GM19438 (cell line): Measurements from ENCODE around the gene PLAC9.

Experiments
- ATAC-seq: cut with Tn5 transposase; IDR thresholded peaks from one replicate; pipeline ENCODE4 v1.9.1; 2021; ENCODE audit warnings: low read depth; ENCODE audit not compliant: unreplicated experiment

Gene PLAC9

DNA sequence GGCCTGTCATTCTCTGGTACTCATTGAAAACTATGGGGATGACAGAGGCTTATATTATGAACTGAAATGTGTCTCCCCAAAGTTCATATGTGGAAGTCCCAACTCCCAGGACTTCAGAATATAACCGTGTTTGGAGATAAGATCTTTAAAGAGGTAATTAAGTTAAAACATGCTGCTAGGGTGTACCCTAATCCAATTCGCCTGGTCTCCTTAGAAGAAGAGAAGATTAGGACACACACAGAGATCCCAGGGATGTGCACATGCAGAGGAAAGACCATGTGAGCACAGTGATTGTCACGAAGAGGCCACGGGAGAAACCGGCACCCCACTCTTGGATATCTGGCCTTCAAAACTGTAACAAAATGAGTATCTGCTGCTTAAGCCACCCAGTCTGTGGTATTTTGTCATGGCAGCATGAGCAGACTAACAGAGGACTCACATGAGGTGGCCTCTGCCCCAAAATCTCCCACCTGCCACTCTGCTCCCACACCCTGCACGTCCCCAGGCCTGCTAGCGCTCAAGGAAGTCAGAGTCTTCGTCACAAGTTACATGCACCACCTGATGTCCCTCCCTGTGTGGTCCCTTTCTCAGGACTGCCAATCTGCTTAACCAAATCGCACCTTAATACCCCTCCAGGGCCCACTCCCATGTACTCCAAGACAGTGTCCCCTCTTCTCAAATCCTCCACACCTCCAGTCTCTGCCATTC lies 26.8 kb downstream of the PLAC9 start:
- ATAC-seq = no peak

DNA sequence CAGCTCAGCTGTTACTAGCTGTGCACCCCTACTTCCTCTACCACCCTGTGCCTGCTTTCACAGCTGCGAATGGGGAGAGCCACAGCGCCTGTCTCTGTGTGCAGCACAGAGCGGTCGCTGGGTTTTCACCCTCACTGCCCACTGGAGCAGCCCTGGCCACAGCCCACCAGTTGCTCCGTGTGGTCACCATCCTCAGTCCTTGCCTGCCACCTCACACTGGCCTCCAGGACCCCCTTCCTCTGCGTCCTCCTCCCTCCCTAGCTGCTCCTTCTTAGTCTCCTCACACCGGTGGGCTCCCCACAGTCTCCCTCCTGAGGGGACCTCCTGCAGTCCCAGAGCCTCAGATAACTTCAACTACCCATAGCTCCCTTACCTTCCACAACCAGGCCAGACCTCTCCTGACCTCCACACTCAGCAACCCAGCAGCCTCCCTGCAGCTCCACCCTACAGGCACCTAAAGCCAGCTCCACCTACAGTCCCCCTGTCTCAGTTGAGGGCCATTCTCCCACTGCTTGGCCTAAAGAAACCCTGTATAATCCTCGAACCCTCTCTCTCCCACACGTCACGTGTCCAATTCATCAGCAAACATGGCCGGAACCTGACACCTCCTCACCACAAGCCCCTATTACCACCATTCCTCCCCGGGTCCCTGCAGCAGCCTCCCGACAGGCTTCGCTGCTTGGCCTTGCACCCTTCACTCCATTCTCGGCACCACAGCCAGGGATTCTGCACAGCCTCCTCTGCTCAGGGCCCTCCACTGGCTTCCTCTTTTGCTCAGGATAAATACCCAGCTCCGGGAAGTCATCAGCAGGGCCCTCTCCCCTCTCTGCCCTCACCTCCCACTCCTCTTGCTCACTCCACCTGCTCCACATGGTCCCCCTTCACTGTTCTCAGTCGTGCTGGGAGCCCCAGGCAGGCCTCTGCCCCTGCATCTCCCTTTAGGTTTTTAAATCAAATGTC lies 28.1 kb downstream of the PLAC9 start:
- no peak for ATAC-seq

- ATAC-seq = no peak
Measured at GRCh38 chr10:80161321-80162083, 29.0 kb downstream of the PLAC9 start.

- ATAC-seq = no peak
Measured at GRCh38 chr10:80163741-80164341, 31.3 kb downstream of the PLAC9 start.

GRCh38 chr10:80164596-80164995 lies 32.1 kb downstream of the PLAC9 start:
- ATAC-seq = no peak

DNA sequence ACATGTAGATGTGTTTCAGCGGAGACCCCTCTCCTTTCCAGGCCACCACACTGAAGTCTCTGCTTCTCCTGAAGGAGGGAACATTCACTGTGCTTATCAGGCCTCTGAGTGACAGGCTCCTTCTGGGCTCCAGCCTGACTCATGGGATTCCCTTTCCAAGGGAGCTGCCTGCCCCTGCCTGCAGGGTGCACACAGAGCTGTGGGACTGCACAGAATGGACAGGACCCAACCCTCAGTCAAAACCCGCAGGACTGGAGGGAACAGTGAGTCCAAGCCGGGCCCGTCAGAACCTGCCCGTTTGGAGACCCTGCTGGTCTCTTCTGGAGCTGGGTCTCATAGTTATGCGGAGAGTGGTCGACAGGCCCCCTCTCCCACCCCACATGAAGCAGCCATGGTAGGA lies 32.6 kb downstream of the PLAC9 start:
- no peak for ATAC-seq

DNA sequence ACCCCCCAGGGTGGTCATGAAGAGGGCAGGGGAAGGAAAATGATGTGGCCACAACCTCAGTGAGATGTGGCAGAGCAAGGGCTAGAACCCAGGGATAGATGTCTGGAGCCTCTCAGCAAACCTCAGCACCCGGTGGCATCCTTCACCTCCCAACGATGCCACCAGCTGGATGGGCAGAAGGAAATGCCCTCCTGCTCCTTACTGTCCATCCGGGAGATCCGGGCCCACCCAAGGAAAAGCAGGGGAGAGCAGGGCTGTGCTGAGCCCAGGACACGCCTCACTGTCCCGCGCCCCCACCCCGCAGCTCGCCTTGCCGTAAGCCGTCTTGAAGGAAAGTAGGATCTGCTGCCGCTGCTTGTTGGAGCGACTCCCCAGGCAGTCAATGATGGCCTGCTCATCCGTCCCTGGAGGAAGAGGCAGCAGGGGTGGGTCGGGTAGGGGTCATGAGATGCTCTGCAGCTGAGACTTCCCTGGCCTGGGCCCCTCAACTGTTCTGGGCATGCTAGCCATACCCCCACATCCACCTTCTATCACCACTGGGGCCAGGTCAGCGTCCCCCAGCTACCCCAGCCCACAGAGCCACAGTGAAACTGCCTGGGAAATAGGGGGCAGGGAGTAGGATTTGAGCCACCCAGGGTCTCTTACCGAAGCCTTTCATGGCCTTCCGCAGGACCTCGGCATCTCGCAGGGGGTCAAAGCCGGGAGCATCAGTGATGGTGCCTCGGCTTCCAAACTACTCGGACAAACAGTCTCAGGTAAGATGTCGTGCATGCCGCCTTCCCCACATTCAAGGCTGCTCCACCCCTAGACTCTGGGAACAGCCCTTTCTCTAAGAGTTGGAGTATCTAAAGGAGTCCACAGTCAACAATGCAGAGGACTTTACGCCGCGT lies 34.3 kb downstream of the PLAC9 start:
- ATAC-seq = no peak

DNA sequence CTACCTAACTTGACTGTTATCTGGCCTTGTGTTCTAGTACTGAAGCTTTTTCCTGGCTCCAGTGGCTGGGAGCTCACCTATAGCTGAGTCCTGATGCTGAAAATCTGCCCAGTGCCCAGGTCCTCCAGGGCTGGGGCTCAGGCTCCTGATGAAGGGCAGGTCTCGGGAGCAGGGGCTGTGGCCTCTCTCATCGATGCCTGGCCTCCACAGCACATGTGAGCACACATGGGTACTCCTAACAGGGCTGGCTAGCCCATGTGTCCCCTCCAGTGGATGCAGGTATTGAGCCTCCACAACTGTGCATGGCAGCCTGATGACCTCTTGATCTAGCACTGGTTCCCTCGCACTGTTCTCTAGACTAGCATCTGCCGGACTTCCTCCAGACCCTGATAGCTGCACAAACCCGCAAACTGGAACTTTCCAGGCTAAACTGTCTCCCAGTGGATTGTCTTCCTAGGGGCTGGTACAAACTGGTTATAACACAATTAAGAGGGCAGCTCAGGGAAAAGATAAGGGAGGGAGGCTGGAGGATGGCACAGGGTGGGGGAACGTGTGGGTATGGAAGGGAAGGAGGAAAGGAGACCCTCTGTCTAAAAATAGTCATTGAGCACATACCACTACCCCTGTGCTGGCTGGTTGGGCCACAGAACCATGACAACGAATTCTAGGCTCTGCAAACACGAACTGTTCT lies 35.1 kb downstream of the PLAC9 start:
- ATAC-seq = no peak

- no peak for ATAC-seq
Measured at GRCh38 chr10:80168162-80168511, 35.6 kb downstream of the PLAC9 start.

DNA sequence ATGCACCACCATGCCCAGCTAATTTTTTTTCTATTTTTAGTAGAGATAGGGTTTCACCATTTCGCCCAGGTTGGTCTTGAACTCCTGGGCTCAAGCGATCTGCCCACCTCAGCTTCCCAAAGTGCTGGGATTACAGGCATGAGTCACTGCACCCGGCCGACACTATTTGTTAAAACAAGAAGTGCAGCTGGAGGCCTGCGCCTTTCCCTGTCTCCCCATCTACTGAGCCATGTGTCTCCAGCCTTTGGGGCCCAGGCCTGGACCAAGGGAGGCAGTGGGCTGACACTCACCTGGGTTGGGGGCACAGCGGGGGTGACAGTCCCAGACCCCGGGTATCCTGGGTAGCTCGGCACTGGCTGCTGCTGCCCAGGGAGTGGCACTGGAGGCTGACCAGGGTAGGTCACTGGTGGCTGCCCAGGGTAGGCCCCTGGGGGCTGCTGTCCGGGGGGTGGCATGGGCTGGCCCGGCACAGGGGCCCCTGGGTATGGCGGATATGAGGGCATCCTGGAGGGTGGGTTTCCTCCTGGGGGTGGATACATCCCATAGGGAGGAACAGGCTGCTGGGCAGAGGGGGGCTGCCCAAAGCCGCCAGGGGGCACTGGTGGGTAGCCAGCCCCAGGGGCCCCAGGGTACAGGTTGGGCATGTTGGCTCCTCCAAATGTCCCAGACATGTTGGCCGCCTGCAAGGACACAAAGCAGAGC lies 36.3 kb downstream of the PLAC9 start:
- ATAC-seq = no peak

DNA sequence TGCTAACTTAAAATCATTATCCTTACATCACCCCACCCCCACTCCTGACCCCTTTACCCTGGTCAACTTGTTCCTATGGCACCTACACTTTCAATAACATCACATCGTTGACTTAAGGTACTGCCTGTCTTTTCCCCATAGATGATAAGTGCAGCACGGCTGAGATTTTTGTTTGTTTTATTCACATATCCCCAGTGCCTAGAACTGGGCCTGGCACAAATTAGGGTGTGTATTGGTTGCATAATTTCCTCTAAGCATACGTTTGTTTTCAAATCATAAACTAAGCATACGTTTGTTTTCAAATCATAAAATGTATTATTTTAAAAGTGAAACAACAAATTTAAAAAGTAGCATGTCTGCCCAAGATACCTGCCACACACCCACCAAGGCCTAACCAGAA lies 37.5 kb downstream of the PLAC9 start:
- ATAC-seq = no peak

DNA sequence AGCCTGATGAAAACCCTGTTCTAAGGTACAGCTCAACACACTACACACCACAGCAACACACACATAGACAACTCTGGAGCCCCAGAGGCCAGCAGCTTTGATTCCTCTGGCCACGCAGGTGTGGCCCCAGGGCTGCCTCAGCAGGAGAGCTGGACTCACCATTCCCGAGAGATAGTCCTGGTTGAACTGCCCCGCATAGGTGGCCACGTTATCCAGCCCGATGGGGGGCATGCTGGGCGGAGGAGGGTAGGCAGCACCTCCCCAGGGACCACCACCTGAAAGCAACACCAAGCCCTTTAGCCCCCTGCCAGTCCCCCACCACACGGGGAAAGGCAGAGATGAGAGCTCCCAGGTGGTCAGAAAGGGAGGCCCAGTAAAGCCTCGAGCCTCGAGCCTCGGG lies 38.1 kb downstream of the PLAC9 start:
- ATAC-seq = no peak

- no peak for ATAC-seq
Measured at GRCh38 chr10:80171248-80171660, 38.7 kb downstream of the PLAC9 start.

- no peak for ATAC-seq
Measured at GRCh38 chr10:80172896-80173295, 40.4 kb downstream of the PLAC9 start.

DNA sequence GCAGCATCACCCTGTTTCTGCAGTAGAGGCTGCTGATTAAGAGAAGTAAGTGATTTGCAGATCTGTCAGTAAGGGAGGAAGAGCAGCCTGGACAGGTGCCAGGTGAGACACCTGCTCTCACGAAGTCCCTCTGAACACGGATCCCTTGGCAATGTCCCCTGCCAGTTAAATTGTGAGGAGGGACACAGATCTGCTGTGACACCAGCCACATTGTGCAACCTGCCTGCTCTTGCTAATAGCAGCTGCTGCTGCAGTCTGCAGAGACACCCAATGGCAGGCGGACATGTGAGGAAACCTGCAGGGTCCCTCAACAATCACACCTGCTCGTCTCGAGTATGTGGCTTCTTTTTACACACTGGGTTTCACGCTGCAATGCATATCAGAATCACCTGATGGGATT lies 40.9 kb downstream of the PLAC9 start:
- no peak for ATAC-seq

DNA sequence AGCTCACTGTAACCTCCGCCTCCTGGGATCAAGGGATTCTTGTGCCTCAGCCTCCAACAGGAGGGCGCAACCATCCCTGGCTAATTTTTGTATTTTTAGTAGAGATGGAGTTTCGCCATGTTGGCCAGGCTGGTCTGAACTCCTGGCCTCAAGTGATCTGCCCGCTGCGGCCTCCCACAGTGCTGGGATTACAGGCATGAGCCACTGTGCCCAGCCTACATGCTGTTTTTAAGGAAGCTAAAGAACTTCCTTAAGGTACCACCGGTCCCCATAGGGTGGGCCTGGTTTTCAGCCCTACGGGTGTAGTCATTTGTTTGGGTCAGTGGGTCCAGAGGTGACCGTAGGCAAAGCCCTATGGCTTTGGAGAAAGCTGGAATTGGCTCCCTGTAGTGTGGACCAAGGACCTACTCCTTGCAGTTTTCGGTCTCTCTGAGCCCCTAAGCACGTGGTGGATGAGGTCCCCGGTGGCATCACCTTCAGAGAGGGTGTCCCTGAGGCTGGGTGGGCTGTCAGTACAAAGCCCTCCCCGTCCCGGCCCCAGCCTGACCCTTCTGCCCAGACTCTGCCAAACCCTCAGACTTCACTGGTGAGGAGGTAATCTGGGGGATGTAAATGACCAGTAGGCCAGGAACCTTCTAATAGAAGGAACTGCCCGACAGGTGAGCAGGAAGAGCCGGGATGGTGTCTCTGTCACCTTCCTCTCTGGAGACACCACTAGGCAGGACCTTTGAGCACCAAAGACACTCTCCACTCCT lies 42.3 kb downstream of the PLAC9 start:
- ATAC-seq = no peak

DNA sequence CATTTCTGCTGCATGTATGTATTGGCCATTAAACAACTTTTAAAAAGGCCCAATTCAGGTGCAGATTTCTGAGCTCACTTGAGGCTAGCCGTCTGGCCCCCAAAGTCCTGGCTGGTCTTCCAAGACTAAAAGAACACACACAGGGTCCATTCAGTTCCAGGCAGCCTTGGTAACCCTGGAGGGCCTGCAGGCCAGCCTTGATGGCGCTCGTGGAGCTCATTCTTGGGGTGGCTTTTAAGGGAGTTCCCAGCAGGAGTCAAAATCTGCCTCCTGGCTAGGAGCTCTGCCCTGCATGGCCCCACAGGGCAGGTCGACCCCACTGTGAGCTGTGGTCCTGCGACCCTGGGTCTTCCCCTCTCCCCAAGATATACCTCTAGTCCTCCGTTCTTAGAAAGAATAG lies 44.0 kb downstream of the PLAC9 start:
- ATAC-seq = no peak
